Stimulated activated naive B cell treated with anti-CD40 and anti-IgM and Interleukin-4, amounts not matched to agents 10 μg/mL and 1 μg/mL and 100 μg/mL, for 72 hours (primary cell): Measurements from ENCODE around the gene LYL1.
A peak's percentile ranks its signal among the peaks of the same experiment; 100 is the strongest.

ENCODE experiments used
- ATAC-seq, 2 donors: fragments of 150-1000 bp; cut with Tn5 transposase; replicated peaks; 2 replicates each; pipeline ENCODE4 v1.10.0; 2021; ENCODE audit warnings: moderate library complexity in 1 of 2
- DNase-seq: peaks from one replicate; pipeline ENCODE4 v3.0.0; 2021
- H3K27ac Mint-ChIP-seq: one replicate; pipeline ENCODE4 v1.8.0; 2022; ENCODE audit warnings: mild to moderate bottlenecking, mixed read lengths
- H3K27me3 Mint-ChIP-seq, 2 donors: one replicate each; pipeline ENCODE4 v1.8.0; 2022; ENCODE audit warnings: mixed read lengths in 2 of 2
- H3K36me3 Mint-ChIP-seq, 2 donors: one replicate each; pipeline ENCODE4 v1.8.0; 2022; ENCODE audit warnings: mixed read lengths in 2 of 2, mild to moderate bottlenecking in 1 of 2
- H3K4me1 Mint-ChIP-seq, 2 donors: one replicate each; pipeline ENCODE4 v1.8.0; 2022; ENCODE audit warnings: mixed read lengths in 2 of 2, mild to moderate bottlenecking in 1 of 2
- H3K4me3 Mint-ChIP-seq, 2 donors: one replicate each; pipeline ENCODE4 v1.8.0; 2022; ENCODE audit warnings: mild to moderate bottlenecking in 2 of 2, mixed read lengths in 2 of 2, moderate library complexity in 1 of 2
- H3K9me3 Mint-ChIP-seq, 2 donors: one replicate each; pipeline ENCODE4 v1.8.0; 2022; ENCODE audit warnings: mixed read lengths in 2 of 2, mild to moderate bottlenecking in 1 of 2

The LYL1 gene

GRCh38 chr19:13060964-13061927 lies 41.4 kb downstream of the LYL1 start:
- H3K4me3 Mint-ChIP-seq, result peak overlapping the region; percentile 83 to 87
- H3K4me1 Mint-ChIP-seq, result peaks cover 7 to 13% of the 10 kb centered on the region in 2 donors
- H3K36me3 Mint-ChIP-seq, result no peaks in the 10 kb centered on the region
- H3K27me3 Mint-ChIP-seq, result peaks cover 14 to 26% of the 10 kb centered on the region in 2 donors
- ATAC-seq (peak; percentile 95 to 97), DNase-seq (peak; percentile 62)
- H3K27ac Mint-ChIP-seq, result no peak overlapping the region
- no peaks in the 10 kb centered on the region for H3K9me3 Mint-ChIP-seq

- Mint-ChIP-seq H3K36me3 (no peaks in the 10 kb centered on the region), H3K4me1 (peaks cover 7 to 13% of the 10 kb centered on the region in 2 donors), H3K27ac (no peak overlapping the region), H3K27me3 (peaks cover 18 to 32% of the 10 kb centered on the region in 2 donors), H3K9me3 (no peaks in the 10 kb centered on the region), H3K4me3 (peak overlapping the region; percentile 83 to 87)
- ATAC-seq (no peak), DNase-seq (no peak)
Measured at GRCh38 chr19:13060233-13060963, 42.3 kb downstream of the LYL1 start.

- Mint-ChIP-seq H3K4me1 (peaks cover 7 to 13% of the 10 kb centered on the region in 2 donors), H3K27ac (peak overlapping the region; percentile 52), H3K4me3 (no peak overlapping the region), H3K9me3 (no peaks in the 10 kb centered on the region), H3K27me3 (peaks cover 18 to 34% of the 10 kb centered on the region in 2 donors), H3K36me3 (no peaks in the 10 kb centered on the region)
- ATAC-seq (no peak), DNase-seq (no peak)
Measured at GRCh38 chr19:13058951-13059660, 43.6 kb downstream of the LYL1 start.

GRCh38 chr19:13057744-13058143 lies 44.9 kb downstream of the LYL1 start:
- Mint-ChIP-seq H3K9me3 (no peaks in the 10 kb centered on the region), H3K27me3 (peaks cover 21 to 48% of the 10 kb centered on the region in 2 donors), H3K4me3 (no peak overlapping the region), H3K4me1 (peaks cover 7 to 13% of the 10 kb centered on the region in 2 donors), H3K27ac (no peak overlapping the region), H3K36me3 (no peaks in the 10 kb centered on the region)
- DNase-seq (no peak), ATAC-seq (no peak)

- no peak overlapping the region for H3K27ac Mint-ChIP-seq
- H3K4me1 Mint-ChIP-seq, result peaks cover 7 to 13% of the 10 kb centered on the region in 2 donors
- H3K9me3 Mint-ChIP-seq, result no peaks in the 10 kb centered on the region
- ATAC-seq (no peak), DNase-seq (no peak)
- H3K36me3 Mint-ChIP-seq, result no peaks in the 10 kb centered on the region
- H3K4me3 Mint-ChIP-seq, result no peak overlapping the region
- peaks cover 24 to 53% of the 10 kb centered on the region in 2 donors for H3K27me3 Mint-ChIP-seq
Measured at GRCh38 chr19:13057147-13057572, 45.5 kb downstream of the LYL1 start.

GRCh38 chr19:13056052-13056660 lies 46.5 kb downstream of the LYL1 start:
- no peak for ATAC-seq
- no peak for DNase-seq
- H3K27ac Mint-ChIP-seq, result no peak overlapping the region
- no peaks in the 10 kb centered on the region for H3K9me3 Mint-ChIP-seq
- H3K4me3 Mint-ChIP-seq, result no peak overlapping the region
- peaks cover 31 to 59% of the 10 kb centered on the region in 2 donors for H3K27me3 Mint-ChIP-seq
- H3K36me3 Mint-ChIP-seq, result no peaks in the 10 kb centered on the region
- H3K4me1 Mint-ChIP-seq, result peaks cover 10 to 18% of the 10 kb centered on the region in 2 donors

GRCh38 chr19:13055213-13056051 lies 47.2 kb downstream of the LYL1 start:
- Mint-ChIP-seq H3K27me3 (peaks cover 31 to 59% of the 10 kb centered on the region in 2 donors), H3K36me3 (no peaks in the 10 kb centered on the region), H3K4me3 (no peak overlapping the region), H3K4me1 (peaks cover 7 to 14% of the 10 kb centered on the region in 2 donors), H3K27ac (no peak overlapping the region), H3K9me3 (no peaks in the 10 kb centered on the region)
- DNase-seq (no peak), ATAC-seq (no peak)

GRCh38 chr19:13054626-13055212 lies 47.9 kb downstream of the LYL1 start:
- DNase-seq (no peak), ATAC-seq (no peak)
- Mint-ChIP-seq H3K36me3 (no peaks in the 10 kb centered on the region), H3K4me3 (no peak overlapping the region), H3K27ac (no peak overlapping the region), H3K9me3 (no peaks in the 10 kb centered on the region), H3K27me3 (peaks cover 35 to 65% of the 10 kb centered on the region in 2 donors), H3K4me1 (peaks cover 7 to 14% of the 10 kb centered on the region in 2 donors)

- Mint-ChIP-seq H3K4me1 (peaks cover 7 to 14% of the 10 kb centered on the region in 2 donors), H3K27ac (no peak overlapping the region), H3K4me3 (no peak overlapping the region), H3K36me3 (no peaks in the 10 kb centered on the region), H3K27me3 (peaks cover 30 to 58% of the 10 kb centered on the region in 2 donors), H3K9me3 (no peaks in the 10 kb centered on the region)
- ATAC-seq, result no peak
- no peak for DNase-seq
Measured at GRCh38 chr19:13053761-13054625, 48.7 kb downstream of the LYL1 start.

- no peak overlapping the region for H3K27ac Mint-ChIP-seq
- no peaks in the 10 kb centered on the region for H3K9me3 Mint-ChIP-seq
- ATAC-seq (no peak), DNase-seq (no peak)
- H3K4me1 Mint-ChIP-seq, result peaks cover 7 to 14% of the 10 kb centered on the region in 2 donors
- peaks cover 30 to 51% of the 10 kb centered on the region in 2 donors for H3K27me3 Mint-ChIP-seq
- H3K36me3 Mint-ChIP-seq, result no peaks in the 10 kb centered on the region
- no peak overlapping the region for H3K4me3 Mint-ChIP-seq
Measured at GRCh38 chr19:13053238-13053637, 49.4 kb downstream of the LYL1 start.

GRCh38 chr19:13052447-13053175 lies 50.0 kb downstream of the LYL1 start:
- no peak overlapping the region for H3K4me3 Mint-ChIP-seq
- H3K27me3 Mint-ChIP-seq, result peaks cover 30 to 50% of the 10 kb centered on the region in 2 donors
- H3K36me3 Mint-ChIP-seq, result no peaks in the 10 kb centered on the region

More at GRCh38 chr19:13052447-13053175, 50.0 kb downstream of the LYL1 start:
- no peak overlapping the region for H3K27ac Mint-ChIP-seq
- no peaks in the 10 kb centered on the region for H3K9me3 Mint-ChIP-seq
- ATAC-seq (peak in 1 of 2 donors; percentile 36), DNase-seq (no peak)
- peaks cover 7 to 14% of the 10 kb centered on the region in 2 donors for H3K4me1 Mint-ChIP-seq
